Measurements from ENCODE around the gene MCU.
"Not testable (repeated sequence)": the region's sequence is repeated elsewhere in the genome, so short reads cannot be mapped to it uniquely, and the experiment has no call there.

Gene MCU

GRCh38 chr10:72742797-72743196 is 50.9 kb downstream of the MCU start:
- Histone ChIP-seq H3K79me2 (ENCODE audit: control insufficient read depth, insufficient read depth, low read length, unreplicated experiment) (peaks cover 36% of the 10 kb centered on the region), H3K36me3 (ENCODE audit: insufficient read depth, low read length) (0 out of 2 replicates have a peak, but pooled peaks cover 3% of the 10 kb centered on the region), H3K4me1 (ENCODE audit: control insufficient read depth, insufficient read depth, low read length, unreplicated experiment) (peaks cover 12% of the 10 kb centered on the region)

GRCh38 chr10:72744566-72744965 is 52.6 kb downstream of the MCU start:
- H3K27ac ChIP-seq (ENCODE audit: low read depth, low read length), result no peak overlapping the region
- H3K4me3 ChIP-seq (ENCODE audit: low read depth, low read length), result no peak overlapping the region
- H3K79me2 ChIP-seq (ENCODE audit: control insufficient read depth, insufficient read depth, low read length, unreplicated experiment), result peaks cover 32% of the 10 kb centered on the region
- H3K27me3 ChIP-seq (ENCODE audit: insufficient read depth, low read length), result no peaks in the 10 kb centered on the region
- no peak overlapping the region for H2AFZ ChIP-seq (ENCODE audit: low read length, unreplicated experiment)
- H3K4me1 ChIP-seq (ENCODE audit: control insufficient read depth, insufficient read depth, low read length, unreplicated experiment), result peaks cover 4% of the 10 kb centered on the region
- H3K36me3 ChIP-seq (ENCODE audit: insufficient read depth, low read length), result 0 out of 2 replicates have a peak, but pooled peaks cover 3% of the 10 kb centered on the region

More at GRCh38 chr10:72742797-72743196, 50.9 kb downstream of the MCU start:
- no peaks in the 10 kb centered on the region for H3K27me3 ChIP-seq (ENCODE audit: insufficient read depth, low read length)
- no peak overlapping the region for H3K4me3 ChIP-seq (ENCODE audit: low read depth, low read length)
- H2AFZ ChIP-seq (ENCODE audit: low read length, unreplicated experiment), result no peak overlapping the region
- no peak overlapping the region for H3K27ac ChIP-seq (ENCODE audit: low read depth, low read length)

- Histone ChIP-seq H3K27ac (ENCODE audit: low read depth, low read length) (no peak overlapping the region), H3K4me1 (ENCODE audit: control insufficient read depth, insufficient read depth, low read length, unreplicated experiment) (no peaks in the 10 kb centered on the region), H3K79me2 (ENCODE audit: control insufficient read depth, insufficient read depth, low read length, unreplicated experiment) (peaks cover 28% of the 10 kb centered on the region), H2AFZ (ENCODE audit: low read length, unreplicated experiment) (no peak overlapping the region), H3K36me3 (ENCODE audit: insufficient read depth, low read length) (0 out of 2 replicates have a peak, but pooled peaks cover 3% of the 10 kb centered on the region), H3K4me3 (ENCODE audit: low read depth, low read length) (no peak overlapping the region), H3K27me3 (ENCODE audit: insufficient read depth, low read length) (no peaks in the 10 kb centered on the region)
Measured at GRCh38 chr10:72746426-72747363, 54.8 kb downstream of the MCU start.

GRCh38 chr10:72747521-72747920 is 55.6 kb downstream of the MCU start:
- H3K4me1 ChIP-seq (ENCODE audit: control insufficient read depth, insufficient read depth, low read length, unreplicated experiment), result no peaks in the 10 kb centered on the region
- H3K4me3 ChIP-seq (ENCODE audit: low read depth, low read length), result no peak overlapping the region
- no peaks in the 10 kb centered on the region for H3K36me3 ChIP-seq (ENCODE audit: insufficient read depth, low read length)
- no peak overlapping the region for H2AFZ ChIP-seq (ENCODE audit: low read length, unreplicated experiment)
- H3K79me2 ChIP-seq (ENCODE audit: control insufficient read depth, insufficient read depth, low read length, unreplicated experiment), result peaks cover 20% of the 10 kb centered on the region
- no peak overlapping the region for H3K27ac ChIP-seq (ENCODE audit: low read depth, low read length)
- H3K27me3 ChIP-seq (ENCODE audit: insufficient read depth, low read length), result no peaks in the 10 kb centered on the region

- peaks cover 11% of the 10 kb centered on the region for H3K79me2 ChIP-seq (ENCODE audit: control insufficient read depth, insufficient read depth, low read length, unreplicated experiment)
- H3K4me1 ChIP-seq (ENCODE audit: control insufficient read depth, insufficient read depth, low read length, unreplicated experiment), result no peaks in the 10 kb centered on the region
Measured at GRCh38 chr10:72753760-72754231, 61.9 kb downstream of the MCU start.

GRCh38 chr10:72754275-72755032 is 62.5 kb downstream of the MCU start:
- Histone ChIP-seq H3K27ac (ENCODE audit: low read depth, low read length) (no peak overlapping the region), H2AFZ (ENCODE audit: low read length, unreplicated experiment) (no peak overlapping the region), H3K4me3 (ENCODE audit: low read depth, low read length) (no peak overlapping the region), H3K4me1 (ENCODE audit: control insufficient read depth, insufficient read depth, low read length, unreplicated experiment) (no peaks in the 10 kb centered on the region), H3K27me3 (ENCODE audit: insufficient read depth, low read length) (no peaks in the 10 kb centered on the region), H3K79me2 (ENCODE audit: control insufficient read depth, insufficient read depth, low read length, unreplicated experiment) (peaks cover 11% of the 10 kb centered on the region), H3K36me3 (ENCODE audit: insufficient read depth, low read length) (no peaks in the 10 kb centered on the region)

More at GRCh38 chr10:72753760-72754231, 61.9 kb downstream of the MCU start:
- no peaks in the 10 kb centered on the region for H3K27me3 ChIP-seq (ENCODE audit: insufficient read depth, low read length)
- H2AFZ ChIP-seq (ENCODE audit: low read length, unreplicated experiment), result no peak overlapping the region
- no peak overlapping the region for H3K27ac ChIP-seq (ENCODE audit: low read depth, low read length)
- no peaks in the 10 kb centered on the region for H3K36me3 ChIP-seq (ENCODE audit: insufficient read depth, low read length)
- no peak overlapping the region for H3K4me3 ChIP-seq (ENCODE audit: low read depth, low read length)

- no peak overlapping the region for H2AFZ ChIP-seq (ENCODE audit: low read length, unreplicated experiment)
- no peaks in the 10 kb centered on the region for H3K4me1 ChIP-seq (ENCODE audit: control insufficient read depth, insufficient read depth, low read length, unreplicated experiment)
- no peak overlapping the region for H3K27ac ChIP-seq (ENCODE audit: low read depth, low read length)
- no peaks in the 10 kb centered on the region for H3K27me3 ChIP-seq (ENCODE audit: insufficient read depth, low read length)
- H3K4me3 ChIP-seq (ENCODE audit: low read depth, low read length), result no peak overlapping the region
- H3K36me3 ChIP-seq (ENCODE audit: insufficient read depth, low read length), result no peaks in the 10 kb centered on the region
- H3K79me2 ChIP-seq (ENCODE audit: control insufficient read depth, insufficient read depth, low read length, unreplicated experiment), result peaks cover 9% of the 10 kb centered on the region
Measured at GRCh38 chr10:72756674-72757385, 64.9 kb downstream of the MCU start.

- H3K4me3 ChIP-seq (ENCODE audit: low read depth, low read length), result no peak overlapping the region
- H3K27ac ChIP-seq (ENCODE audit: low read depth, low read length), result no peak overlapping the region
- no peak overlapping the region for H2AFZ ChIP-seq (ENCODE audit: low read length, unreplicated experiment)
- H3K4me1 ChIP-seq (ENCODE audit: control insufficient read depth, insufficient read depth, low read length, unreplicated experiment), result no peaks in the 10 kb centered on the region
- H3K79me2 ChIP-seq (ENCODE audit: control insufficient read depth, insufficient read depth, low read length, unreplicated experiment), result peaks cover 9% of the 10 kb centered on the region
- H3K27me3 ChIP-seq (ENCODE audit: insufficient read depth, low read length), result no peaks in the 10 kb centered on the region
- no peaks in the 10 kb centered on the region for H3K36me3 ChIP-seq (ENCODE audit: insufficient read depth, low read length)
Measured at GRCh38 chr10:72757732-72758131, 65.8 kb downstream of the MCU start.

- not testable (repeated sequence) for H3K27ac ChIP-seq (ENCODE audit: low read depth, low read length); H3K4me3 ChIP-seq (ENCODE audit: low read depth, low read length); H3K36me3 ChIP-seq (ENCODE audit: insufficient read depth, low read length); H2AFZ ChIP-seq (ENCODE audit: low read length, unreplicated experiment); H3K27me3 ChIP-seq (ENCODE audit: insufficient read depth, low read length); H3K4me1 ChIP-seq (ENCODE audit: control insufficient read depth, insufficient read depth, low read length, unreplicated experiment); H3K79me2 ChIP-seq (ENCODE audit: control insufficient read depth, insufficient read depth, low read length, unreplicated experiment)
Measured at GRCh38 chr10:72758930-72759329, 67.0 kb downstream of the MCU start.

GRCh38 chr10:72759584-72759983 is 67.6 kb downstream of the MCU start:
- Histone ChIP-seq H2AFZ (ENCODE audit: low read length, unreplicated experiment) (no peak overlapping the region), H3K36me3 (ENCODE audit: insufficient read depth, low read length) (no peaks in the 10 kb centered on the region), H3K27ac (ENCODE audit: low read depth, low read length) (no peak overlapping the region), H3K4me3 (ENCODE audit: low read depth, low read length) (no peak overlapping the region), H3K27me3 (ENCODE audit: insufficient read depth, low read length) (no peaks in the 10 kb centered on the region), H3K4me1 (ENCODE audit: control insufficient read depth, insufficient read depth, low read length, unreplicated experiment) (peaks cover 12% of the 10 kb centered on the region), H3K79me2 (ENCODE audit: control insufficient read depth, insufficient read depth, low read length, unreplicated experiment) (peaks cover 9% of the 10 kb centered on the region)
